ENCODE data around the gene EFHC2.

- TF ChIP-seq GABPA (IDR thresholded peaks at IDR 0.05 in 1 of 2, conservative IDR thresholded peaks at IDR 0.05 in 1 of 2) (no peak), FOXA1 (IDR thresholded peaks at IDR 0.05) (no peak), RAD21 (IDR thresholded peaks at IDR 0.05) (no peak)
These were observed 238.8 kb downstream of the EFHC2 start for GRCh38 chrX:44104699-44105098.

Measured in liver (tissue), 2 donors.